Natural killer cell (primary cell): Measurements from ENCODE around the gene ZNF138. TPM values are rescaled to one million over a fixed set of nuclear protein-coding genes. Genes with fewer than 3 reads are reported as not detected.

ENCODE experiments used
- ATAC-seq, 3 donors: fragments of 150-1000 bp in 2 of 3; fragments of 200-7000 bp in 1 of 3; cut with Tn5 transposase; 1 replicate in 1 of 3; 2 replicates in 2 of 3; pipeline ENCODE4 v1.10.0; 2021; ENCODE audit warnings: mild to moderate bottlenecking in 2 of 3, moderate library complexity in 2 of 3
- DNase-seq, 2 donors: peaks; one replicate each; pipeline versions ENCODE4 v3.0.0 to v3.0.0-alpha.2; 2013 to 2021; ENCODE audit warnings: mixed read lengths in 1 of 2
- H3K27ac ChIP-seq: one replicate; pipeline ENCODE4 v1.5.1; 2013; ENCODE audit warnings: mild to moderate bottlenecking, low read length
- H3K27me3 ChIP-seq: one replicate; pipeline ENCODE4 v1.6.1; 2013; ENCODE audit warnings: low read length; ENCODE audit not compliant: control insufficient read depth, insufficient read depth
- H3K36me3 ChIP-seq: one replicate; pipeline ENCODE4 v1.6.1; 2013; ENCODE audit warnings: low read length; ENCODE audit not compliant: control insufficient read depth, insufficient read depth
- H3K4me1 ChIP-seq: one replicate; pipeline ENCODE4 v1.6.1; 2013; ENCODE audit warnings: low read length; ENCODE audit not compliant: control insufficient read depth, insufficient read depth
- H3K4me3 ChIP-seq: one replicate; pipeline ENCODE4 v1.5.1; 2013; ENCODE audit warnings: low read length
- H3K9me3 ChIP-seq: one replicate; pipeline ENCODE4 v1.6.1; 2013; ENCODE audit warnings: low read length; ENCODE audit not compliant: control insufficient read depth, insufficient read depth
- H3K27ac Mint-ChIP-seq, 2 donors: one replicate each; pipeline ENCODE4 v1.8.0; 2022; ENCODE audit warnings: mild to moderate bottlenecking in 2 of 2, mixed read lengths in 2 of 2, moderate library complexity in 1 of 2
- H3K27me3 Mint-ChIP-seq, 2 donors: one replicate each; pipeline ENCODE4 v1.8.0; 2022; ENCODE audit warnings: low read depth in 2 of 2, mixed read lengths in 2 of 2
- H3K36me3 Mint-ChIP-seq: one replicate; pipeline ENCODE4 v1.8.0; 2022; ENCODE audit warnings: mixed read lengths
- H3K4me1 Mint-ChIP-seq, 2 donors: one replicate each; pipeline ENCODE4 v1.8.0; 2022; ENCODE audit warnings: mixed read lengths in 2 of 2
- H3K4me3 Mint-ChIP-seq: one replicate; pipeline ENCODE4 v1.8.0; 2022; ENCODE audit warnings: mild to moderate bottlenecking, moderate library complexity, mixed read lengths
- H3K9me3 Mint-ChIP-seq, 2 donors: one replicate each; pipeline ENCODE4 v1.8.0; 2022; ENCODE audit warnings: mixed read lengths in 2 of 2
- WGBS: methylation state at CpG from one replicate; pipeline ENCODE4 v1.1.7; 2013; ENCODE audit warnings: missing lambda C conversion rate; ENCODE audit not compliant: insufficient coverage; 5-methylcytosine and 5-hydroxymethylcytosine counted together
- intact Hi-C: fragments of 100-400 bp; cut with micrococcal nuclease; formaldehyde crosslinking; loops from one replicate; pipeline ENCODE4 v1.14.2; 2022
- total RNA-seq, 4 donors: library from RNA; stranded (reverse); fragments of 120-200 nt in 1 of 4; gene quantifications; one replicate each; pipeline versions ENCODE4 v1.2.3 to v1.2.4, GENCODE V29; 2013 to 2022
- TF ChIP-seq, protein P1 (sequence below): fragments of 200-600 bp; IDR thresholded peaks from one replicate; pipeline ENCODE4 v1.8.0; 2022; ENCODE audit warnings: antibody characterized with exemption

The ZNF138 gene
- total RNA-seq, 3 donors from 2014 or later (not counting 1 experiment from before 2014, with no cell fraction given), result 6.0 to 11.4 (median 8.0) TPM

DNA sequence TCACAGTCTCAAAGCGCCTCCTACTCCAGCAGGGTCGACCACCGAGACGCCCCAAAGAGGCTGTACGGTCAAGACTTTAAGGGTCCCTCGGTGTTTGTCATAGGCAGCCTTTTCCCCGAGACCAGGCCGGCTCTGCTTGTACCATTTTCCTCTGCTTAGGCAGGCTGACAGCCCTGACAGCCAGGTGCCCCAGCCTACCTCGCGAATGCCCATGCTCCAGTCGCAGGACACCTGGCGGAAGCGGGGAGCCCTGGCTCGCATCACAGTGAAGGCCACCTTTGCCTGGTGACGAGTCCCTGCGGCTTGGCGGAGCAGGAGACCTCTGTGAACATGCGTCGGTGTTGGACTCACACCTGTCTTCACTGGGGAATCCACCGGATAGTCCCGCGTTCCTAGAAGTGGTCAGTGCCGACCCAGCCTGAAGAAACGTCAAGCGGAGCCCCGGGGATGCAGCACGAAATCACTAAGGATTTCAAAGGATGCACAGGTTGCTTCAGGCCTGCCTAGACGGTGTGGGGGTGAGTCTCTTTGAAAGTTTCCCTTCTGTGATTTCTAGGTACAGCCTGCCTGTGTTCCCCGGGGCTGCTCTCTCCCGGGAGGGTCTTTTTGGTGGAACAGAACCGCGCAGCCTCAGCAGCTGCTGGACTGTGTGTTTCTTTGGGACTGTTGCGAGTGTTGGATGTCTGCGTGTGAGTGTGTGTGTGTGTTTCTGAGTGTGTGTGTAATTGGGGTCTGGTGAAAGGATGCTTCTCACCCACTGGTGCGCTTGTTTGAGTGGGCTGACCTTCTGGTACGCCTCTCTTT, 78.3 kb downstream of the ZNF138 start:
- Mint-ChIP-seq H3K27ac (no peak overlapping the region), H3K4me3 (no peak overlapping the region), H3K36me3 (no peaks in the 10 kb centered on the region), H3K9me3 (peaks cover 0 to 3% of the 10 kb centered on the region in 2 donors), H3K27me3 (peaks cover 8 to 12% of the 10 kb centered on the region in 2 donors), H3K4me1 (peaks cover 0 to 8% of the 10 kb centered on the region in 2 donors)
- ATAC-seq (no peak), DNase-seq (peak in 1 of 2 donors; percentile 13)
- Histone ChIP-seq H3K4me1 (peaks cover 5% of the 10 kb centered on the region), H3K4me3 (no peak overlapping the region), H3K36me3 (no peaks in the 10 kb centered on the region), H3K27ac (no peak overlapping the region), H3K27me3 (peaks cover 3% of the 10 kb centered on the region), H3K9me3 (peaks cover 4% of the 10 kb centered on the region)
- WGBS, result 91% methylated on average over 36 of the region's 36 CpGs
- TF ChIP-seq, protein P1, sequence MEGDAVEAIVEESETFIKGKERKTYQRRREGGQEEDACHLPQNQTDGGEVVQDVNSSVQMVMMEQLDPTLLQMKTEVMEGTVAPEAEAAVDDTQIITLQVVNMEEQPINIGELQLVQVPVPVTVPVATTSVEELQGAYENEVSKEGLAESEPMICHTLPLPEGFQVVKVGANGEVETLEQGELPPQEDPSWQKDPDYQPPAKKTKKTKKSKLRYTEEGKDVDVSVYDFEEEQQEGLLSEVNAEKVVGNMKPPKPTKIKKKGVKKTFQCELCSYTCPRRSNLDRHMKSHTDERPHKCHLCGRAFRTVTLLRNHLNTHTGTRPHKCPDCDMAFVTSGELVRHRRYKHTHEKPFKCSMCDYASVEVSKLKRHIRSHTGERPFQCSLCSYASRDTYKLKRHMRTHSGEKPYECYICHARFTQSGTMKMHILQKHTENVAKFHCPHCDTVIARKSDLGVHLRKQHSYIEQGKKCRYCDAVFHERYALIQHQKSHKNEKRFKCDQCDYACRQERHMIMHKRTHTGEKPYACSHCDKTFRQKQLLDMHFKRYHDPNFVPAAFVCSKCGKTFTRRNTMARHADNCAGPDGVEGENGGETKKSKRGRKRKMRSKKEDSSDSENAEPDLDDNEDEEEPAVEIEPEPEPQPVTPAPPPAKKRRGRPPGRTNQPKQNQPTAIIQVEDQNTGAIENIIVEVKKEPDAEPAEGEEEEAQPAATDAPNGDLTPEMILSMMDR, result no peak
- intact Hi-C loops, result no loop called here

DNA sequence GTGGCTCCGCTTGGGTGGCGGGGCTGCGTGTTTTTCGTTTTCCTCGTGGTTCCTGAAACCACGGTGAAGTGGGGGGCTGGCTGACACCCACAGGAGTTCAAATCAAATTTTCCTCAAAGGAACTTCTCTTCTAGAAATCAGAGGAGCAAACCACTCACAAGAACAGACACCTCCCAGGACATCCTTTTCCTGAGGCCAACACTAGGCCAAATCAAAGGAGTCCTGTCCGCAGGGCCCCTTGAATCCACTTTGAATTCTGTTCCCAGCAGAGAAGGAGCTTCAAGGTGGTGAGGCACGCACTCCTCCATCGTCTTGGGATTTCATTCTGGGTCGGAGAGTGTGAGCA, 78.9 kb downstream of the ZNF138 start:
- no peaks in the 10 kb centered on the region for H3K36me3 Mint-ChIP-seq
- peaks cover 0 to 13% of the 10 kb centered on the region in 2 donors for H3K4me1 Mint-ChIP-seq
- peaks cover 12 to 13% of the 10 kb centered on the region in 2 donors for H3K27me3 Mint-ChIP-seq
- DNase-seq (no peak), ATAC-seq (no peak)
- Histone ChIP-seq H3K27ac (no peak overlapping the region), H3K9me3 (peaks cover 4% of the 10 kb centered on the region), H3K4me1 (peaks cover 9% of the 10 kb centered on the region), H3K36me3 (no peaks in the 10 kb centered on the region), H3K27me3 (peaks cover 3% of the 10 kb centered on the region), H3K4me3 (no peak overlapping the region)
- H3K9me3 Mint-ChIP-seq, result peaks cover 0 to 3% of the 10 kb centered on the region in 2 donors
- WGBS, result 92% methylated on average over 10 of the region's 10 CpGs
- intact Hi-C loops, result no loop called here
- TF ChIP-seq, protein P1, result no peak
- H3K27ac Mint-ChIP-seq, result no peak overlapping the region
- H3K4me3 Mint-ChIP-seq, result no peak overlapping the region

DNA sequence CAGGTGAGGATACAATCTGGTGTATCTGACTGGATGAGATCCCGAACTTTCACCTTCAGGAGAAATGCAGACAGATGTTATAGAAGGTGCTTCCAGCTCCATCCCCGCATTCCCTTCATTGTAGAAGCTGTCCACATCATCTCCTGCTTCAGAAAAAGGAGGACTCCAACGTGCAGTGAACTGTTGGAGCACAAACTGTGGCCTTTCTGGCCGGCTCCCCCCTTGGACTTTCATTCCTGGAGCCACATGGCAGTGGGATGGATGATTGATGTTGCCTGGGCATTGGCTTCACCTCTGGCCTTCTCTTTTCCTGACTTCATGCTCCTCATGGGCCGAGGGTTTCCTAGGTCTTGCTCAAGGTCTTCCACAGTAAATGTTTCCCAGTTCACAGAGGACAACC, 79.3 kb downstream of the ZNF138 start:
- Histone ChIP-seq H3K4me1 (peaks cover 9% of the 10 kb centered on the region), H3K4me3 (no peak overlapping the region), H3K9me3 (peaks cover 4% of the 10 kb centered on the region), H3K27ac (no peak overlapping the region), H3K27me3 (peaks cover 3% of the 10 kb centered on the region), H3K36me3 (no peaks in the 10 kb centered on the region)
- Mint-ChIP-seq H3K36me3 (no peaks in the 10 kb centered on the region), H3K4me1 (peaks cover 0 to 13% of the 10 kb centered on the region in 2 donors), H3K27me3 (peaks cover 12 to 13% of the 10 kb centered on the region in 2 donors), H3K27ac (no peak overlapping the region), H3K4me3 (no peak overlapping the region), H3K9me3 (peaks cover 0 to 3% of the 10 kb centered on the region in 2 donors)
- intact Hi-C loops, result no loop called here
- ATAC-seq (no peak), DNase-seq (no peak)
- WGBS, result 74% methylated on average over 5 of the region's 5 CpGs
- TF ChIP-seq, protein P1, result no peak
